ENCODE measurements around the gene FUT8. TPM values are rescaled to one million over a fixed set of nuclear protein-coding genes. Genes with fewer than 3 reads are reported as not detected.

FUT8 gene
- total RNA-seq, 6 experiments from 2014 or later = 2.6 to 4.9 (median 3.5) TPM

DNA sequence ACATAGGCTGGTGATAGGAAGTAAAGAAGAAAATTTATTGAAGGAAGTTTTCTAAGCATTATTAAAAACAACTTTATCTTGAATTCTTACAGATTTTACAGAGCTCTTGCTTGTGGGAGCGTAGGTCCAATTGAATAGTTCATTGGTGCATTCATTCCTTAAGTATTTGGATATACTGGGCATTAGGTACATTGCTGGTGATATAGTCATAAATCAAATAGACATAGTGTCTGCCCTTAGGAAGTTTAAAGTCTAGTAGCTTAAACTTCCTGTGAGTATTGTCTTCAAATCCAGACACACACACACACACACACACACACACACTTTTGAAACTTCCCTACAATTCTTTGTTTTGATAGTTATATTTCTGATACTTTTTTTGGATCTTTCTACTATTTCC is 226.7 kb downstream of the FUT8 start:
- ATAC-seq (no peak), DNase-seq (no peak)
- WGBS (ENCODE audit: insufficient coverage, low coverage, low lambda C conversion rate, missing lambda C conversion rate) = 78% methylated on average over 1 of the region's 1 CpG
- Histone ChIP-seq H3K36me3 (no peaks in the 10 kb centered on the region), H3K9me3 (no peaks in the 10 kb centered on the region), H3K27me3 (no peaks in the 10 kb centered on the region), H3K4me3 (no peak overlapping the region), H3K27ac (no peak overlapping the region), H3K4me1 (no peaks in the 10 kb centered on the region)
- intact Hi-C loops (cut with DNase I) = no loop called here
- no peak for TF ChIP-seq POLR2A (IDR thresholded peaks at IDR 0.05)
- TF ChIP-seq, protein P1, sequence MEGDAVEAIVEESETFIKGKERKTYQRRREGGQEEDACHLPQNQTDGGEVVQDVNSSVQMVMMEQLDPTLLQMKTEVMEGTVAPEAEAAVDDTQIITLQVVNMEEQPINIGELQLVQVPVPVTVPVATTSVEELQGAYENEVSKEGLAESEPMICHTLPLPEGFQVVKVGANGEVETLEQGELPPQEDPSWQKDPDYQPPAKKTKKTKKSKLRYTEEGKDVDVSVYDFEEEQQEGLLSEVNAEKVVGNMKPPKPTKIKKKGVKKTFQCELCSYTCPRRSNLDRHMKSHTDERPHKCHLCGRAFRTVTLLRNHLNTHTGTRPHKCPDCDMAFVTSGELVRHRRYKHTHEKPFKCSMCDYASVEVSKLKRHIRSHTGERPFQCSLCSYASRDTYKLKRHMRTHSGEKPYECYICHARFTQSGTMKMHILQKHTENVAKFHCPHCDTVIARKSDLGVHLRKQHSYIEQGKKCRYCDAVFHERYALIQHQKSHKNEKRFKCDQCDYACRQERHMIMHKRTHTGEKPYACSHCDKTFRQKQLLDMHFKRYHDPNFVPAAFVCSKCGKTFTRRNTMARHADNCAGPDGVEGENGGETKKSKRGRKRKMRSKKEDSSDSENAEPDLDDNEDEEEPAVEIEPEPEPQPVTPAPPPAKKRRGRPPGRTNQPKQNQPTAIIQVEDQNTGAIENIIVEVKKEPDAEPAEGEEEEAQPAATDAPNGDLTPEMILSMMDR (IDR thresholded peaks at IDR 0.05) = no peak

DNA sequence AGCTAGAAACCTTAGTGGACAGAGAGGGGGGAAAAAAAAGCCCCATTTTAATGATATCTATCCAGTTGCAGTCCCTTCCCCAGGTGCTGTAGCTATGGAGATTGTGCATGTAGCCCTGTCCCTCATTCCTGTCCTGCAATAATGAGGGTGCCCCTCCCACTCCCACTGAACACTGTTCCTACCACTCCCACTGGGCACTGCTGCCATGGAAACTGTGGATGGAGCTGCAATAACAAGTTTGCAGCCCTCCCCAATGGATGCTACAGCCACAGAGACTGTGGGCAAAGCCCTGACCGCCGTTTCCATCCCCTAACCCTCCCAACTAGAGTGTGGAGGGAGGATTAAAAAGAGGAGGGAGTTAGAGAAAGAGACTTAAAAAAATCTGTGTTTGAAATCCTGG is 238.3 kb downstream of the FUT8 start:
- no peak for DNase-seq
- no peak for TF ChIP-seq POLR2A (IDR thresholded peaks at IDR 0.05)
- TF ChIP-seq, protein P1 (IDR thresholded peaks at IDR 0.05) = no peak
- no peaks in the 10 kb centered on the region for H3K36me3 ChIP-seq
- ATAC-seq = no peak
- H3K4me1 ChIP-seq = no peaks in the 10 kb centered on the region
- no peak overlapping the region for H3K4me3 ChIP-seq
- no peaks in the 10 kb centered on the region for H3K27me3 ChIP-seq
- 69% methylated on average over 2 of the region's 2 CpGs for WGBS (ENCODE audit: insufficient coverage, low coverage, low lambda C conversion rate, missing lambda C conversion rate)
- H3K9me3 ChIP-seq = no peaks in the 10 kb centered on the region
- H3K27ac ChIP-seq = no peak overlapping the region
- intact Hi-C loops (cut with DNase I) = no loop called here

DNA sequence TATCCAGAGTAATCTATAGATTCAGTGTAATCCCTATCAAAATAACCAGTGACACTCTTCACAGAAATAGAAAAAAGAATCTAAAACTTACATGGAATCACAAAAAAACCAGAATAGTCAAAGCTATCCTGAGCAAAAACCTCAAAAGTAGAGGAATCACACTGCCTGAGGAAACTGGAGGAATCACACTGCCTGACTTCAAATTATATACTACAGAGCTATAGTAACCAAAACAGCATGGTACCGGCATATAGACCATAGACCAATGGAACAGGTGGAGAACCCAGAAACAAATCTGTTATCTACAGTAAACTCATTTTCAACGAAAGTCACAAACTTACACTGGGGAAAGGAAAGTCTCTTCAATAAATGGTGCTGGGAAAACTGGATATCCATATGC is 244.0 kb downstream of the FUT8 start:
- ATAC-seq = no peak
- Histone ChIP-seq H3K4me1 (no peaks in the 10 kb centered on the region), H3K4me3 (no peak overlapping the region), H3K27me3 (no peaks in the 10 kb centered on the region), H3K36me3 (no peaks in the 10 kb centered on the region), H3K9me3 (no peaks in the 10 kb centered on the region), H3K27ac (no peak overlapping the region)
- 73% methylated on average over 1 of the region's 2 CpGs for WGBS (ENCODE audit: insufficient coverage, low coverage, low lambda C conversion rate, missing lambda C conversion rate)
- intact Hi-C loops (cut with DNase I) = no loop called here
- DNase-seq = no peak
- TF ChIP-seq, protein P1 (IDR thresholded peaks at IDR 0.05) = no peak
- TF ChIP-seq POLR2A (IDR thresholded peaks at IDR 0.05) = no peak

DNA sequence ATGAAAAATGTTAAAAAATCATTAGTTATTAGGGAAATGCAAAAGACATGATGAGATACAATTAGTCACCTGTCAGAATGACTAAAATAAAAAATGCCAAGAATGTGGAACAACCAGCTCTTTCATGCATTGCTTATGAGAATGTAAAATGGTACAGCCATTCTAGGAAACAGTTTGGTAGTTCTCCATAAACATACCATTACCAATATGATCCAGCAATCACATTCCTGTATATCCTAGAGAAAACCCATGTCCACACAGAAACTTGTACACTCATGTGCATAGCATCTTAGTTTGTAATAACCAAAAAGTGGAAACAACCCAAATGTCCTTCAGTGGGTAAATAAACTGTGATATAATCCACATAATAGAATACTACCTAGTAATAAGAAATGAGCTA is 245.7 kb downstream of the FUT8 start:
- Histone ChIP-seq H3K4me3 (no peak overlapping the region), H3K36me3 (no peaks in the 10 kb centered on the region), H3K27ac (no peak overlapping the region), H3K4me1 (no peaks in the 10 kb centered on the region), H3K9me3 (no peaks in the 10 kb centered on the region), H3K27me3 (no peaks in the 10 kb centered on the region)
- no peak for ATAC-seq
- DNase-seq = no peak
- no peak for TF ChIP-seq POLR2A (IDR thresholded peaks at IDR 0.05)
- TF ChIP-seq, protein P1 (IDR thresholded peaks at IDR 0.05) = no peak
- intact Hi-C loops (cut with DNase I) = no loop called here

DNA sequence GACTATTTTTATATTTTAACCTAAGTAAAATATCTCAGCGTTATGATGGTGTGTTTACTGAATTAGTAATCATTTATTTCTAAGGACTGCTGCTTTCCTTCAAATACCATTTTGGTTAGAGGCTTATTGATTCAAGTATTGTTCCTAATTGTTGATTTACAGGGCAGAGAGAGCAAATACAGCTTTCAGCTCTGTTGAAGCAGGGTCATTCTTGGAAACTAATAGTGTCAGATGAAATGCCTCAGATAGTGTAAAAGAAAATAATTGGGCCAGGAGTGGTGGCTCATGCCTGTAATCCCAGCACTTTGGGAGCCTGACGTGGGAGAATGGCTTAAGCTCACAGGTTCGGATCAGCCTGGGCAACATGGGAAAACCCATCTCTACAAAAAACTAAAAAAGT is 249.3 kb downstream of the FUT8 start:
- H3K4me3 ChIP-seq = no peak overlapping the region
- H3K9me3 ChIP-seq = no peaks in the 10 kb centered on the region
- no peak for TF ChIP-seq POLR2A (IDR thresholded peaks at IDR 0.05)
- TF ChIP-seq, protein P1 (IDR thresholded peaks at IDR 0.05) = no peak
- no peak for ATAC-seq
- no peak overlapping the region for H3K27ac ChIP-seq
- H3K27me3 ChIP-seq = no peaks in the 10 kb centered on the region
- 63% methylated on average over 3 of the region's 3 CpGs for WGBS (ENCODE audit: insufficient coverage, low coverage, low lambda C conversion rate, missing lambda C conversion rate)
- intact Hi-C loops (cut with DNase I) = no loop called here
- no peaks in the 10 kb centered on the region for H3K36me3 ChIP-seq
- no peak for DNase-seq
- H3K4me1 ChIP-seq = no peaks in the 10 kb centered on the region
